ENCODE results near the gene HNF1B.

GRCh38 chr17:37693328-37693727 is 51.5 kb downstream of the HNF1B start:
- TF ChIP-seq CTCF (IDR thresholded peaks at IDR 0.05) (no peak), POLR2A (IDR thresholded peaks at IDR 0.05) (no peak)

Measured in uterus (tissue), 2 donors.